Measurements from ENCODE around the gene ADAM15.

DNA sequence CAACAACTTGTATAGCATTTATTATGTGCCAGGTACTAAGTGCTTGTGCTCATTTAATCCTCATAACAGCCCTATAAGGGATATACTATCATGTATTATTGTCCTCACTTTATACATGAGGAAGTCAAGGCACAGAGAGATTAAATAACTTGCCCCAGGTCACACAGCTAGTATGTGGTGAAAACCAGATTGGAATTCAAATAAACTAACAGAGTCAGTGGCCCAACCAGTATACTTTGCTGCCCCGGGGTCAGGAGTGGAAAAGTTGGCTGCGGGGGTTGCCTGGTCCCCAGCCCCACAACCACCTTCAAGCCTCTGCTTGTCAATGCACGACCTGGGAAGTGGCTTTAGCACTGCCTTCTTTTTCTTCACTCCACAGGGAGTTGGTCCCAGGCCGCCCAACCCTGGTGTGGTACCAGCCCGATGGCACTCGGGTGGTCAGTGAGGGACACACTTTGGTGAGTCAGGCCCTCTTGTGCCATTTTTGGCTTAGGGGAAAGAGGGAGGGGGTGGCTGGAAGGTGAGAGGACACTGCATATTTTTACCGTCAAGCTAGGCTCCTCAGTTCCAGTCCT is 2.5 kb downstream of the ADAM15 start:
- TF ChIP-seq, protein P1, sequence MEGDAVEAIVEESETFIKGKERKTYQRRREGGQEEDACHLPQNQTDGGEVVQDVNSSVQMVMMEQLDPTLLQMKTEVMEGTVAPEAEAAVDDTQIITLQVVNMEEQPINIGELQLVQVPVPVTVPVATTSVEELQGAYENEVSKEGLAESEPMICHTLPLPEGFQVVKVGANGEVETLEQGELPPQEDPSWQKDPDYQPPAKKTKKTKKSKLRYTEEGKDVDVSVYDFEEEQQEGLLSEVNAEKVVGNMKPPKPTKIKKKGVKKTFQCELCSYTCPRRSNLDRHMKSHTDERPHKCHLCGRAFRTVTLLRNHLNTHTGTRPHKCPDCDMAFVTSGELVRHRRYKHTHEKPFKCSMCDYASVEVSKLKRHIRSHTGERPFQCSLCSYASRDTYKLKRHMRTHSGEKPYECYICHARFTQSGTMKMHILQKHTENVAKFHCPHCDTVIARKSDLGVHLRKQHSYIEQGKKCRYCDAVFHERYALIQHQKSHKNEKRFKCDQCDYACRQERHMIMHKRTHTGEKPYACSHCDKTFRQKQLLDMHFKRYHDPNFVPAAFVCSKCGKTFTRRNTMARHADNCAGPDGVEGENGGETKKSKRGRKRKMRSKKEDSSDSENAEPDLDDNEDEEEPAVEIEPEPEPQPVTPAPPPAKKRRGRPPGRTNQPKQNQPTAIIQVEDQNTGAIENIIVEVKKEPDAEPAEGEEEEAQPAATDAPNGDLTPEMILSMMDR (IDR thresholded peaks at IDR 0.05), result no peak
- TF ChIP-seq POLR2AphosphoS5 (IDR thresholded peaks at IDR 0.05; ENCODE audit: low read depth, low read length) (no peak), TCF7L2 (IDR thresholded peaks at IDR 0.05; ENCODE audit: low read depth, low read length) (no peak)
- TF ChIP-seq, protein P2, sequence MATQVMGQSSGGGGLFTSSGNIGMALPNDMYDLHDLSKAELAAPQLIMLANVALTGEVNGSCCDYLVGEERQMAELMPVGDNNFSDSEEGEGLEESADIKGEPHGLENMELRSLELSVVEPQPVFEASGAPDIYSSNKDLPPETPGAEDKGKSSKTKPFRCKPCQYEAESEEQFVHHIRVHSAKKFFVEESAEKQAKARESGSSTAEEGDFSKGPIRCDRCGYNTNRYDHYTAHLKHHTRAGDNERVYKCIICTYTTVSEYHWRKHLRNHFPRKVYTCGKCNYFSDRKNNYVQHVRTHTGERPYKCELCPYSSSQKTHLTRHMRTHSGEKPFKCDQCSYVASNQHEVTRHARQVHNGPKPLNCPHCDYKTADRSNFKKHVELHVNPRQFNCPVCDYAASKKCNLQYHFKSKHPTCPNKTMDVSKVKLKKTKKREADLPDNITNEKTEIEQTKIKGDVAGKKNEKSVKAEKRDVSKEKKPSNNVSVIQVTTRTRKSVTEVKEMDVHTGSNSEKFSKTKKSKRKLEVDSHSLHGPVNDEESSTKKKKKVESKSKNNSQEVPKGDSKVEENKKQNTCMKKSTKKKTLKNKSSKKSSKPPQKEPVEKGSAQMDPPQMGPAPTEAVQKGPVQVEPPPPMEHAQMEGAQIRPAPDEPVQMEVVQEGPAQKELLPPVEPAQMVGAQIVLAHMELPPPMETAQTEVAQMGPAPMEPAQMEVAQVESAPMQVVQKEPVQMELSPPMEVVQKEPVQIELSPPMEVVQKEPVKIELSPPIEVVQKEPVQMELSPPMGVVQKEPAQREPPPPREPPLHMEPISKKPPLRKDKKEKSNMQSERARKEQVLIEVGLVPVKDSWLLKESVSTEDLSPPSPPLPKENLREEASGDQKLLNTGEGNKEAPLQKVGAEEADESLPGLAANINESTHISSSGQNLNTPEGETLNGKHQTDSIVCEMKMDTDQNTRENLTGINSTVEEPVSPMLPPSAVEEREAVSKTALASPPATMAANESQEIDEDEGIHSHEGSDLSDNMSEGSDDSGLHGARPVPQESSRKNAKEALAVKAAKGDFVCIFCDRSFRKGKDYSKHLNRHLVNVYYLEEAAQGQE (IDR thresholded peaks at IDR 0.05; ENCODE audit: insufficient read depth in 1 of 2, low read depth in 2 of 2, low read length in 1 of 2), result no peak
